ENCODE measurements around the gene NOL4L. TPM values are rescaled to one million over a fixed set of nuclear protein-coding genes. Genes with fewer than 3 reads are reported as not detected.

The NOL4L gene
- total and polyA plus RNA-seq, 2 donors (not counting 3 experiments of a cell fraction or from before 2014, with no cell fraction given), result 55.2 to 79.6 TPM

GRCh38 chr20:32603046-32603726 lies 18.1 kb upstream of the NOL4L start:
- no peak for DNase-seq (ENCODE audit: low read depth, low spot score)
- no TSS peak for BruUV-seq (replicated peaks)
- Histone ChIP-seq H3K4me2 (ENCODE audit: insufficient read depth, low read length) (no peak overlapping the region), H3K27me3 (ENCODE audit: control insufficient read depth in 2 of 2, insufficient read depth in 2 of 2, low read length in 2 of 2) (peaks cover 11 to 20% of the 10 kb centered on the region in 2 experiments), H3K36me3 (ENCODE audit: control insufficient read depth in 2 of 2, extremely low read depth in 1 of 2, insufficient read depth in 2 of 2, low read length in 2 of 2) (no peaks in the 10 kb centered on the region), H3K27ac (ENCODE audit: insufficient read depth, low read depth, low read length) (no peak overlapping the region), H3K9ac (replicated peaks; ENCODE audit: extremely low read depth, insufficient read depth, low read length) (no peak overlapping the region), H3K4me1 (ENCODE audit: control insufficient read depth, extremely low read depth, insufficient read depth, low read length) (no peaks in the 10 kb centered on the region), H3K9me3 (replicated peaks; ENCODE audit: control insufficient read depth, insufficient read depth, low read length) (no peaks in the 10 kb centered on the region), H3K79me2 (ENCODE audit: control insufficient read depth, insufficient read depth, low read length) (no peaks in the 10 kb centered on the region), H2AFZ (ENCODE audit: low read depth, low read length) (no peak overlapping the region), H4K20me1 (replicated peaks; ENCODE audit: control insufficient read depth, extremely low read depth, insufficient read depth, low read length) (no peaks in the 10 kb centered on the region), H3K4me3 (replicated peaks in 1 of 3; ENCODE audit: insufficient read depth in 1 of 3, low read depth in 1 of 3, low read length in 3 of 3) (no peak overlapping the region), H3K9me1 (replicated peaks; ENCODE audit: control insufficient read depth, extremely low read depth, insufficient read depth, low read length) (no peaks in the 10 kb centered on the region)
- FAIRE-seq, result no peak
- TF ChIP-seq MAX (IDR thresholded peaks at IDR 0.05; ENCODE audit: insufficient read depth, insufficient read length) (no peak), EZH2 (IDR thresholded peaks at IDR 0.05; ENCODE audit: borderline replicate concordance, low read depth, low read length, severe bottlenecking) (no peak), GATA2 (IDR thresholded peaks at IDR 0.05; ENCODE audit: insufficient read depth, insufficient read length, low read depth, low read length) (no peak), JUN (IDR thresholded peaks at IDR 0.05; ENCODE audit: borderline replicate concordance, insufficient read depth, insufficient read length, low read depth) (no peak), POLR2AphosphoS5 (IDR thresholded peaks at IDR 0.05; ENCODE audit: insufficient read depth, low read depth, low read length) (no peak), CTCF (IDR thresholded peaks at IDR 0.05; ENCODE audit: extremely low read depth in 1 of 2, insufficient read depth in 1 of 2, low read depth in 1 of 2, low read length in 2 of 2) (no peak), FOS (IDR thresholded peaks at IDR 0.05; ENCODE audit: borderline replicate concordance, insufficient read depth, low read length) (no peak), MYC (IDR thresholded peaks at IDR 0.05; ENCODE audit: low read depth, low read length) (no peak), POLR2A (IDR thresholded peaks at IDR 0.05; ENCODE audit: low read depth, low read length) (no peak)
- ChIA-PET CTCF (interaction anchor here (1.0 to 1.6 kb wide), 2 partner anchors 15 to 81 kb away, joined by 3 to 4 read pairs; no protein-coding TSS in a partner anchor), POLR2A (interaction anchor here (0.5 kb wide), 1 partner anchor 472 kb away, joined by 3 read pairs; no protein-coding TSS in a partner anchor)
- intact Hi-C loops (cut with micrococcal nuclease), result no loop called here
- dilution Hi-C loops (cut with MboI; ENCODE audit: extremely low pct_ligation_motif_present, low sequenced_read_pairs), result no loop called here

All from endothelial cell of umbilical vein (primary cell).